Neural progenitor cell (in vitro differentiated cells): ENCODE data around the gene RGS12.

Experiments used
- EZH2 ChIP-seq: fragments of 200-600 bp; sonication (generic); IDR thresholded peaks from 2 replicates; pipeline ENCODE4 v1.6.1; 2017; ENCODE audit warnings: antibody characterized with exemption, mild to moderate bottlenecking, moderate library complexity
- TF ChIP-seq, protein P1 (sequence below): fragments of 200-600 bp; sonication (generic); IDR thresholded peaks from 2 replicates; pipeline ENCODE4 v1.5.1; 2017; ENCODE audit warnings: antibody characterized with exemption, mild to moderate bottlenecking

DNA sequence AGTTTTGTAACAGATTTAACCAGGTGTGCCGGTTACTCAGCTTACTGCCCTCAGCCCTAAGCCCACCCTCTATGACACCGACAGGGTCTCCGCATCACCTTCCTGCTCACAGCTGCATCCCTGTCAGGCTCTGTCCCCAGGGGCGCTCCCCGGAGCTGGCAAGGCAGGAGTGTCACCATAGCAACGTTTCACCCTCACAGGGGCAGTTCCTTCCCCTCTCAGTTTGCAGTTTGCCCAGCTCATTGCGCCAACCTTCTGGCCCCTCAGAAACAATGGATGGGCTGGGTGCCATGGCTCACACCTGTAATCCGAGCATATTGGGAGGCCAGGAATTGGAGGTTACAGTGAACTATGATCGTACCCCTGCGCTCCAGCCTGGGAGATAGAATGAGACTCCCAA, 42.6 kb downstream of the RGS12 start:
- no peak for TF ChIP-seq EZH2
- TF ChIP-seq, protein P1, sequence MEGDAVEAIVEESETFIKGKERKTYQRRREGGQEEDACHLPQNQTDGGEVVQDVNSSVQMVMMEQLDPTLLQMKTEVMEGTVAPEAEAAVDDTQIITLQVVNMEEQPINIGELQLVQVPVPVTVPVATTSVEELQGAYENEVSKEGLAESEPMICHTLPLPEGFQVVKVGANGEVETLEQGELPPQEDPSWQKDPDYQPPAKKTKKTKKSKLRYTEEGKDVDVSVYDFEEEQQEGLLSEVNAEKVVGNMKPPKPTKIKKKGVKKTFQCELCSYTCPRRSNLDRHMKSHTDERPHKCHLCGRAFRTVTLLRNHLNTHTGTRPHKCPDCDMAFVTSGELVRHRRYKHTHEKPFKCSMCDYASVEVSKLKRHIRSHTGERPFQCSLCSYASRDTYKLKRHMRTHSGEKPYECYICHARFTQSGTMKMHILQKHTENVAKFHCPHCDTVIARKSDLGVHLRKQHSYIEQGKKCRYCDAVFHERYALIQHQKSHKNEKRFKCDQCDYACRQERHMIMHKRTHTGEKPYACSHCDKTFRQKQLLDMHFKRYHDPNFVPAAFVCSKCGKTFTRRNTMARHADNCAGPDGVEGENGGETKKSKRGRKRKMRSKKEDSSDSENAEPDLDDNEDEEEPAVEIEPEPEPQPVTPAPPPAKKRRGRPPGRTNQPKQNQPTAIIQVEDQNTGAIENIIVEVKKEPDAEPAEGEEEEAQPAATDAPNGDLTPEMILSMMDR: no peak
